ENCODE data around the gene TBXA2R.
"Not testable (repeated sequence)": the region's sequence is repeated elsewhere in the genome, so short reads cannot be mapped to it uniquely, and the experiment has no call there.

TBXA2R gene

GRCh38 chr19:3576696-3577443, 29.8 kb downstream of the TBXA2R start:
- DNase-seq, result no peak

DNA sequence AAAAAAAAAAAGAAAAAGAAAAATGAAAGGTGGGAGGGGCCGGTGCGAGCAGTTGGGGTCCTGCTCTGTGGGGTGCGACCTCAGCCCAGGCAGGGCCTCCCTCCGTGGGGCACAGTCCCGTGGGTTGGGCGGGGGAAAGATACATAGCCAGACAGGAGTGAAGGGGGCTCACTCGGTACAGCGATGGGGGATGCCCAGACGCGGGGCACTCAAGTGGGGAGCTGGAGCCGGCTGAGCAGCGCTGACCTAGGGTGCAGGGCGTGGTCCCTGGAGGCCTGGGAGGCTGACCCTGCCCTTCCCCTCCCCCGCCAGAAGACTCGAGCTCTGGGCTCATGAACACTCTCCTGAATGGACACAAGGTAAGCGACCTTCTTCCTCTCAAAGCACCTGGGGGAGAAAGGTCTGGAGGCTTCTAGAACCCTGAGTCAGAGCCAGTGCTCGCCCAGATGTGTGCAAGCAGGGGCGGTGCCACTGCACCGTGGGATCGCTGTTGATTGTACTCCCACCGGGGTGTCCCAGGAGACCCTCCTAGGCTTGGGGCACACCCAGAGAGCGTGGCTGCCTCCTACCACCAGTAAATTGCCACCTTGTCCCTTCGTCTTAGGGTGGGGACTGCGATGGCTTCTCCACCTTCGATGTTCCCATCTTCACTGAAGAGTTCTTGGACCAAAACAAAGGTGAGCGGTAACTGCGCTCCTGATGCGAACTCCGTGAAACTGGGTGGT, 30.6 kb downstream of the TBXA2R start:
- DNase-seq, result no peak

DNA sequence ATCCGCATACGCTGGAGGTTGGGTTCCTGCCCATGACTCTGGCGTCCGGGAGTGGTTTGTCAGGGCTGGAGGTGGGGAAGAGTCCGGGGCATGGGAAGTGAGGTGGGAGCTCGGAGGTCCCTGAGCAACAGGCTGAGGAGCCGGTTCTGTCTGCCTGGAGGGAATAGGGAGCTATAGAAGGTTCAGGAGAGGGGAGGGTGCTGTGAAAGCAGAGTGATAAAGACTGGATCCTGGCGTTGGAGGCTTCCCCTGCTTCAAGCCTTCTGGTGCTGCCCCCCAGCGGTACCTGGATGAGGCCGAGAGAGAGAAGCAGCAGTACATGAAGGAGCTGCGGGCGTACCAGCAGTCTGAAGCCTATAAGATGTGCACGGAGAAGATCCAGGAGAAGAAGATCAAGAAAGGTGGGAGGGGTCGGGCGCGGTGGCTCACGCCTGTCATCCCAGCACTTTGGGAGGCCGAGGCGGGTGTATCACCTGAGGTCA, 31.4 kb downstream of the TBXA2R start:
- peak; percentile 23 for DNase-seq

- peak; percentile 87 for DNase-seq
These were observed 32.6 kb downstream of the TBXA2R start for GRCh38 chr19:3573858-3574637.

GRCh38 chr19:3573162-3573857, 33.4 kb downstream of the TBXA2R start:
- DNase-seq, result no peak

GRCh38 chr19:3572855-3573161, 33.9 kb downstream of the TBXA2R start, which contains the start of gene HMG20B:
TSS of gene HMG20B (plus strand) at chr19:3572944. CDS start at chr19:3573310, 366 bp downstream.
- DNase-seq, result no peak

GRCh38 chr19:3572132-3572854, 34.4 kb downstream of the TBXA2R start:
- peak; percentile 96 for DNase-seq

DNA sequence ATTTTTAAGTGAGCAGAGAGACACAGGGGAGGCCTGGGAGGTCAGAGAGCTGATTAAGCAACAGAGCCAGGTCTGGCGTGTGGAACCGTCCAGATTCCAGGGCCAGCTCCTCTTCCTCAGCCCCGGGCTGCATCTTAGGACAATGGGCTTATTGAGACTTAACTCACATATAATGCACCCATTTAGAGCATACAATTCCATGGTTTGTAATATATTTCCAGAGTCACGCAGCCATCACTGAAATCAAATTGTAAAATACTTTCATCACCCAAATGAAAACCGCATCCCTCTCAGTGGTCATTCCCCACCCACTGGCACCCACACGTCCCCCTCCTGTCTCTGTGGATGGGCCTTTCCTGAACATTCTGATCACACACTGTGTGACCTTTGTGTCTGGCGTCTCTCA, 36.1 kb downstream of the TBXA2R start:
- DNase-seq, result no peak

- not testable (repeated sequence) for DNase-seq
These were observed 36.6 kb downstream of the TBXA2R start for GRCh38 chr19:3570042-3570441.

- no peak for DNase-seq
These were observed 41.5 kb downstream of the TBXA2R start for GRCh38 chr19:3565139-3565538.

DNA sequence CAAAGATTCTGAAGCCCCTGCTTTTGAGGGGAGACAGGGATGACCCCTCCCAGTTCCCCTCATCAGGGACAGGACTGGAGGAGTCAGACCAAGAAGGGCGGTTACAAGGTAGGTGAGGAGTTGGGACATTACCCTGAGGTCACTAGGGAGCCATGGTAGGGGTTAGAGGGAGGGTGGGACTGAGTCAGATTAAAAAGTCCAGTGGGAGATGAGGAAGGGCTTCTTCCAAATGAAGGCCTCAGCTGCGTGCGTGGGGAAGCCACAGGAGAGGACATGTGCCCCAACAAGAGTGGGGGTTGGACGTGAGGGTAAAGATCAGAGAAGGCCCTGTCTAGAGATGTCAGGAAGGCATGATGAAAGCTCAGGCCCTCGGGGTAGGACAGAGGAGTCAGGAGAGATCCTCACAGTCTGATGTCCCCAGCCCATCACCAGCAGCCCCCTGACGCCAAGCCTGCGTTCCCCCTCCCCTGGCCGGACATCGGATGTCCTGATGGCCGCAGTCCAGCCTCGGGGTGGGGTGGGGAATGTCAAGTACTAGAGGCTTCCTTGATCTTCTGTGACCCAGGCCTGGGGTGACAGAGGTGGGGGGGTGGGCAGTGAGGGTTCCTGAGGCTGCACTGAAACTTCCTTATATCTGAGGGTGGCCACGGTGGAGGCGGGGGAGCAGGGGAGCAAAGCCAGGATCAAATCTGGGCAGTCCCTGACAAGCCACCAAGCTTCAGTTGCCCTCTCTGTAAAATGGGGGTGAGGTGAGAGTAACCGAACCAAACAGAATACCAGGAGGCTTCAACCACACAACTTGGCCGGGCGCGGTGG, 42.8 kb downstream of the TBXA2R start:
- no peak for DNase-seq

DNA sequence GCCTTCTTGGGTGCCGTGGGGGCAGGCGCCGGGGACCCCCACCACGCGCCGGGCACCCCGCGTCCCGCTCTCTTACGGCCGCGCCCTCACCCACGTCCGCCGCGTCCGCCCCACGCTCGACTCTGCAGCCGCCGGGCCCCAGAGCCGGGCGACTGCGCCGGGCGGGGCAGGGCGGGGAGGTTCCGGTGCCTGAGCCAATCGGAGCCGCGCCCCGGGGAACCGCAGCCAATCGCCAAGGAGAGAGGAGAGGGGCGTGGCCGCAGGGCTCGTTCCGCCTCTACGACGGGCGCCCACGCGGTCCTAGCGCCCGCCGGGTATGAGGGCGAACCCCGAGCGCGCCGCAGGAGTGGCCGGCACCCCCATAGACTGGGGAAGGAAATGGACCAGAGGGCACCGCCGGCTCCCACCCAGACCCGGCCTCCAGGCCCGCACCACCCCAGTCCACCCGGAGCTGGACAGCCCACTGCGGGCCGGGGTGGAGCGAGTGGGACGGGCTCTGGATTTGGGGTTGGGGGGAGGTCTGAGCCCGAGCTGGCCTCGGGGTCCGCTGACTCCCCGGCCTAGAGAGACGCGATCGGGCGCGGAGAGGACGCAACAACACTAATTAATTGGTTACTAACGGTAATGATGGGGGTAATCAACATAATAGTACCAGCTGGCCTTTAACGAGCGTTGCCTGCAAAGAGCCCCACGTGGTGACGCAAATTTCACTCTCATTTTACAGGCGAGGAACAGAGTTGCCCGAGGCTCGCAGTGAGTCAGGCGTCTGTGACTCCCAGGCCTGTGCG, 49.0 kb downstream of the TBXA2R start, which contains the start of gene MFSD12:
Gene MFSD12 (minus strand): TSS at position 126 of the 788 bp plus-strand sequence. CDS start 183 bp downstream, outside the sequence.
- peak; percentile 64 for DNase-seq

GRCh38 chr19:3556978-3557460, 49.7 kb downstream of the TBXA2R start:
- no peak for DNase-seq

GRCh38 chr19:3556423-3556977, 50.2 kb downstream of the TBXA2R start:
- no peak for DNase-seq

DNA sequence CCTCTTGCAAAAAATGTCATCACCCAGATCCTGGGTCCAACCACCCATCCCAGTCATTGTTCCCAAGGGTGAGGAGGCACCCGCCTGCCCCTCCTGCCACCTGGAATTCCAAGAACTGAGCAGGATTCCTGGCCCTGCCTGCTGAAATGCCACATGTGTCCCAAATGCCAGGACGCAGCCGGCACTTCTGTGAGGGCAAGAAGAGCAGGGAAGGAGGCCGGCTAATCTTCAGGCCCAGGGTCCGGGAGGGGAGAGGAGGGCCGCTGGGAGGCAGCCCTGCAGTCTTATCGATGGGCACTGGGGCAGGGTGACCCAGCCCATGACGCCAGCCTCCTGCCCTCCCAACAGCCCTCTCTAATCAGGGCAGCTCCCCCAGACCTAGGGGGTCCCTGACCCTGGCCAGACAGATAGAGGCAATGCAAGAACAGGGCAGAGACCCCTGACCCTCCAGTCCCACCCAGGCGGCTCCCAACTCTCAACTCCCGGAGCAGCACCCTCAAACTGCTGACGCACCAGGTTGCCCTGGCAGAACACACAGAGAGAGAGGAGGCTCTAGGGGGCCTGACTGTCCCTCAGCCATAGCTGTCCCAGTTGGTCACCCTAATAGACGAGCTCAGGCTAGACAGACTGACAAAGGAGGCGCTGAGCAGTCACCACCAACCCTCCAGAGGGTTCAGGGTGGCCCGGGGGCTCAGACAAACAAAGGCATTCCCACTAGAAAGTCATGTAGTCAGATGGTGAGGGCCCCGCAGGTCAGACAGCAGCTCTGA, 50.8 kb downstream of the TBXA2R start:
- no peak for DNase-seq

DNA sequence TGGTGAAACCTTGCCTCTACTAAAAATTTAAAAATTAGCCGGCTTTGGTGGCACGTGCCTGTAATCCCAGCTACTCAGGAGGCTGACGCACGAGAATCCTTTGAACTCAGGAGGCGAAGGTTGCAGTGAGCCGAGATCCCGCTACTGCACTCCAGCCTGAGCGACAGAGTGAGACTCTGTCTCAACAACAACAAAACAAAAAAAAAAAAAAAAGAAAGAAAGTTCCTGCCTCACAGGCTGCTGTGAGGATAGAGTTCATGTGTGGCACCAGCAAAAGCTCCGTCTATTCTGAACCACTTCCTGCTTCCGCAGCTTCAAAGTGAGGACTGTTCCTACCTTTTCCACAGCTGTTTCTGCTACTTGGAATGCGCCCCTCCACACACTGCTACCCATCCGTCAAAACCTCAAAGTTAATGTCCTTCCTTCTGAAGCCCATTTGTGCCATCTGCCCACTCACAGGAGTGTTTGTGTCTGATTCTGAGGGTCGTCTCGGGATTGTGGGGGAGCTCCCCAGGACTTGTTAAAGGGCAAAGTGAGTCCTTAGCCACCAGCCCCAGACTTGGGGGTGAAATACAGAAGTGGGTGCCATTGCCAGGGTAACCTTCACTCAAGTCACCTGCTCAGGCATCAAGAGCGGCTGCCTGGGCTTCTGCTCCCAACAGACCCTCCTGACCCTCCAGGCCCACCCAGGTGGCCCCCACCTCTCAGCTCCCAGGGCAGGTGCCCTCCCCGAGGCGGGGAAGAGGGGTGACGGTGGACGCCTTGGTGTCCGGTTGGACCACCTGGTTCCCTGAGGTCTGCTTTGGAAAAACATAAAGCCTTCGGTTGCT, 52.2 kb downstream of the TBXA2R start:
- no peak for DNase-seq

DNA sequence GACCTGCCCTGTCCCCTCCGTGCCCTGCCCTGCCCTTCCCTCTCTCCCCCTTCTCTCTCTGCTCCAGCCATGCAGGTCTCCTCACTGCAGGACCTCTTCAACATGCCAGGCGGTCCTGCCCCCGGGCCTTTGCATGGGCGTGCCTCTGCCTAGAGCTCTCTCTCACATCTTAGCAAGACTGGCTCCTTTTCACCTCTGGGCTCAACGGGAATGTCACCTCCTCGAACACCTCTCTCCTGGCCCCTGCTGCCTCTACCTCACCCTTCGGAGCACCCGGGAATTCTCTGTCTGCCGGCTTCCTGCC, 54.9 kb downstream of the TBXA2R start:
- DNase-seq, result no peak
